Trophoblast cell (in vitro differentiated cells and primary cell): ENCODE measurements around the gene RNF7.

Source experiments
- DNase-seq, 2 donors: peaks; one replicate each; pipeline ENCODE4 v3.0.0-alpha.2; 2016
- H2AFZ ChIP-seq: 2 replicates; pipeline ENCODE4 v1.6.1; 2013; ENCODE audit warnings: low read length, moderate library complexity, mild to moderate bottlenecking; ENCODE audit not compliant: insufficient read depth, poor library complexity
- H2AK5ac ChIP-seq: 2 replicates; pipeline ENCODE4 v1.6.1; 2013; ENCODE audit warnings: mild to moderate bottlenecking, low read length
- H2BK120ac ChIP-seq: 2 replicates; pipeline ENCODE4 v1.6.1; 2013; ENCODE audit warnings: low read length, mild to moderate bottlenecking, moderate library complexity; ENCODE audit not compliant: insufficient read depth, poor library complexity
- H2BK12ac ChIP-seq: 2 replicates; pipeline ENCODE4 v1.6.1; 2013; ENCODE audit warnings: mild to moderate bottlenecking, low read length, moderate library complexity
- H2BK5ac ChIP-seq: 2 replicates; pipeline ENCODE4 v1.6.1; 2013; ENCODE audit warnings: low read length, low read depth, moderate library complexity, mild to moderate bottlenecking; ENCODE audit not compliant: poor library complexity
- H3K14ac ChIP-seq: 2 replicates; pipeline ENCODE4 v1.6.1; 2013; ENCODE audit warnings: mild to moderate bottlenecking, low read length
- H3K18ac ChIP-seq: 2 replicates; pipeline ENCODE4 v1.6.1; 2013; ENCODE audit warnings: mild to moderate bottlenecking, low read length
- H3K23ac ChIP-seq: 2 replicates; pipeline ENCODE4 v1.6.1; 2013; ENCODE audit warnings: low read length
- H3K27ac ChIP-seq: 2 replicates; pipeline ENCODE4 v1.5.1; 2013; ENCODE audit warnings: low read depth, mild to moderate bottlenecking, inconsistent platforms, low read length, moderate library complexity
- H3K27me3 ChIP-seq: 2 replicates; pipeline ENCODE4 v1.6.1; 2013; ENCODE audit warnings: inconsistent platforms, mild to moderate bottlenecking, low read length, moderate library complexity; ENCODE audit not compliant: insufficient read depth
- H3K36me3 ChIP-seq, 2 experiments: 1 replicate in 1 of 2; 2 replicates in 1 of 2; pipeline ENCODE4 v1.6.1; 2013; ENCODE audit warnings: low read length in 2 of 2, mild to moderate bottlenecking in 2 of 2, moderate library complexity in 1 of 2; ENCODE audit not compliant: insufficient read depth in 2 of 2, control insufficient read depth in 1 of 2
- H3K4ac ChIP-seq: 2 replicates; pipeline ENCODE4 v1.6.1; 2013; ENCODE audit warnings: low read depth, mild to moderate bottlenecking, low read length, moderate library complexity
- H3K4me1 ChIP-seq, 2 experiments: 1 replicate in 1 of 2; 2 replicates in 1 of 2; pipeline ENCODE4 v1.6.1; 2013; ENCODE audit warnings: low read length in 2 of 2, mild to moderate bottlenecking in 2 of 2, moderate library complexity in 1 of 2; ENCODE audit not compliant: insufficient read depth in 2 of 2, control insufficient read depth in 1 of 2
- H3K4me2 ChIP-seq: 2 replicates; pipeline ENCODE4 v1.6.1; 2013; ENCODE audit warnings: inconsistent platforms, mild to moderate bottlenecking, low read length, moderate library complexity
- H3K4me3 ChIP-seq: 2 replicates; pipeline ENCODE4 v1.5.1; 2013; ENCODE audit warnings: mild to moderate bottlenecking, low read depth, low read length, inconsistent platforms
- H3K79me1 ChIP-seq: one replicate; pipeline ENCODE4 v1.6.1; 2013; ENCODE audit warnings: low read length
- H3K79me2 ChIP-seq: 2 replicates; pipeline ENCODE4 v1.6.1; 2013; ENCODE audit warnings: low read length, mild to moderate bottlenecking; ENCODE audit not compliant: control insufficient read depth, insufficient read depth, poor library complexity
- H3K9ac ChIP-seq: 2 replicates; pipeline ENCODE4 v1.6.1; 2013; ENCODE audit warnings: mild to moderate bottlenecking, low read length
- H3K9me3 ChIP-seq: 2 replicates; pipeline ENCODE4 v1.6.1; 2013; ENCODE audit warnings: low read depth, mild to moderate bottlenecking, control low read depth, inconsistent platforms, low read length; ENCODE audit not compliant: insufficient read depth
- H4K12ac ChIP-seq: 2 replicates; pipeline ENCODE4 v1.6.1; 2013; ENCODE audit warnings: low read depth, mild to moderate bottlenecking, low read length, moderate library complexity
- H4K8ac ChIP-seq: 2 replicates; pipeline ENCODE4 v1.6.1; 2013; ENCODE audit warnings: low read depth, mild to moderate bottlenecking, low read length, moderate library complexity
- H4K91ac ChIP-seq: one replicate; pipeline ENCODE4 v1.6.1; 2013; ENCODE audit warnings: low read depth, mild to moderate bottlenecking, low read length, moderate library complexity
- WGBS: extraction: QIAGEN DNeasy Blood & Tissue Kit; methylation state at CpG from one replicate; pipeline ENCODE4 v1.1.7; 2013; ENCODE audit warnings: missing lambda C conversion rate; ENCODE audit not compliant: insufficient read length, insufficient coverage; ENCODE audit errors: extremely low coverage; 5-methylcytosine and 5-hydroxymethylcytosine counted together

RNF7 gene

DNA sequence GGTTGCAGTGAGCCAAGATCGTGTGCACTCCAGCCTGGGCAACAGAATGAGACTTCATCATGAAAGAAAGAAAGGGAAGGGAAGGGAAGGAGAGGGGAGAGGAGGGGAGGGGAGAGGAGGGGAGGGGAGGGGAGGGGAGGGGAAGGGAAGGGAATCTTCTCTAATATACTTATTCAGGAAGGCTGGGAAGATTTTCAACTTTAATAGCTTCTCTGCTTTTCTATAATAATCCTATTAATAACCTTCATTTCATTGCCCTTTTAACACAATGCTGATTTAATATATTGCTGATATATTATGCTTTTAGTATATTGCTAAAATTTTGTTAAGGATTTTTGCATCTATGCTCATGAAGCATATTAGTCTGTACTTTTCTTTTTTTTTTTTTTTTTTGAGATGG, 23.4 kb upstream of the RNF7 start:
- Histone ChIP-seq H3K4me2 (no peak overlapping the region), H3K9ac (no peak overlapping the region), H2BK5ac (no peak overlapping the region), H3K27me3 (no peaks in the 10 kb centered on the region), H2BK12ac (no peak overlapping the region), H3K27ac (no peak overlapping the region), H3K18ac (no peak overlapping the region), H3K4me3 (no peak overlapping the region), H4K12ac (no peak overlapping the region), H4K8ac (no peak overlapping the region), H3K79me1 (no peaks in the 10 kb centered on the region), H3K79me2 (no peaks in the 10 kb centered on the region), H4K91ac (no peak overlapping the region), H3K9me3 (no peaks in the 10 kb centered on the region), H2BK120ac (no peak overlapping the region), H3K14ac (no peak overlapping the region), H3K4ac (no peak overlapping the region), H3K36me3 (no peaks in the 10 kb centered on the region), H2AK5ac (no peak overlapping the region), H3K4me1 (peaks cover 0 to 3% of the 10 kb centered on the region in 2 experiments), H3K23ac (no peak overlapping the region), H2AFZ (no peak overlapping the region)
- DNase-seq = no peak
- WGBS = no CpG with 5 or more reads among the region's 1 CpG

DNA sequence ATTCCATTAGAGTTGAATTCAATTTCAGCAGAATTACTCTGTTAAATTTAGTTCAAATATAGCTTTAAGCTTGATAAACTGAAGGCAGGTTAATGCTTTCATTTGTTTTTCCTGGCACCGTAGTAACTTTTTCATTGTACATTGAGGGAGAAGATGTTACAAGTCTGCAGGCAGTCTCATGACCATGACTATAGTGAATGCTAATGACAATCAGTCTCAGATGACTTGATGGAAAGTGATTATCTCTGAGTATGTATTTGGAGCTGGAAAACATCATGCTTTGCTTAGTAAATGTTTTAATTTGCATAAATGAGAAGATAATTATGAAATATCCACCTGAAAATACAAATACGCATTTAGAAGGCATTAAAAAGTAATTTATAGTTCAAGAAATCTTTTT, 16.0 kb upstream of the RNF7 start:
- no peak overlapping the region for H2BK12ac ChIP-seq
- H3K4me1 ChIP-seq = no peaks in the 10 kb centered on the region
- no peak overlapping the region for H3K14ac ChIP-seq
- H4K12ac ChIP-seq = no peak overlapping the region
- no peaks in the 10 kb centered on the region for H3K79me2 ChIP-seq
- no peak overlapping the region for H2AK5ac ChIP-seq
- H3K4ac ChIP-seq = no peak overlapping the region
- H3K27me3 ChIP-seq = no peaks in the 10 kb centered on the region
- H3K4me3 ChIP-seq = no peak overlapping the region
- no peaks in the 10 kb centered on the region for H3K36me3 ChIP-seq
- no CpG with 5 or more reads among the region's 2 CpGs for WGBS
- H3K79me1 ChIP-seq = no peaks in the 10 kb centered on the region
- H3K9me3 ChIP-seq = no peaks in the 10 kb centered on the region
- no peak overlapping the region for H2BK120ac ChIP-seq
- no peak overlapping the region for H3K27ac ChIP-seq
- H4K91ac ChIP-seq = no peak overlapping the region
- no peak overlapping the region for H3K18ac ChIP-seq
- no peak overlapping the region for H3K23ac ChIP-seq
- no peak overlapping the region for H4K8ac ChIP-seq
- H3K9ac ChIP-seq = no peak overlapping the region
- no peak overlapping the region for H2AFZ ChIP-seq
- no peak overlapping the region for H3K4me2 ChIP-seq
- no peak for DNase-seq
- H2BK5ac ChIP-seq = no peak overlapping the region

DNA sequence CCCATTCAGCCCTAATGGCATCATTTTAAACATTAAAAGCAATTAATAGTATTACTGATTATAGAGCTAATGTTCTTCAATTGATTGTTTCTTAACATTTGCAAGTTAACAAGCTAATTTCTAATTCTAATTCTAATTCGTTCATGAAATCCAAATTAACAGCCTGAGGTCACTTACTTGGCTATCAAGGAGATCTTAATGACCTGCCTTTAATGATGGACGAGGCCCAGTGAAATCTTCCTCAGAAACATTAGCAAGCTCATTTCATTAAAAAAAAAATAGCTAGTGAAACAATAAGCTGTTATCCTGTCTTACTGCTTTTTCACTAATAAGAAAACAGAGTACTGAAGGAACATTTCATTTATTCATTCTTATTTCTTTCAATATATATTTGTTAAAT, 15.4 kb upstream of the RNF7 start:
- Histone ChIP-seq H3K4me2 (no peak overlapping the region), H2AFZ (no peak overlapping the region), H4K91ac (no peak overlapping the region), H3K18ac (no peak overlapping the region), H2AK5ac (no peak overlapping the region), H2BK120ac (no peak overlapping the region), H3K4me3 (no peak overlapping the region), H2BK5ac (no peak overlapping the region), H3K14ac (no peak overlapping the region), H4K8ac (no peak overlapping the region), H3K9me3 (no peaks in the 10 kb centered on the region), H3K23ac (no peak overlapping the region), H3K27me3 (no peaks in the 10 kb centered on the region), H3K79me2 (no peaks in the 10 kb centered on the region), H3K4me1 (no peaks in the 10 kb centered on the region), H3K9ac (no peak overlapping the region), H3K4ac (no peak overlapping the region), H3K79me1 (no peaks in the 10 kb centered on the region), H3K36me3 (no peaks in the 10 kb centered on the region), H2BK12ac (no peak overlapping the region), H3K27ac (no peak overlapping the region), H4K12ac (no peak overlapping the region)
- no CpG with 5 or more reads among the region's 2 CpGs for WGBS
- no peak for DNase-seq

DNA sequence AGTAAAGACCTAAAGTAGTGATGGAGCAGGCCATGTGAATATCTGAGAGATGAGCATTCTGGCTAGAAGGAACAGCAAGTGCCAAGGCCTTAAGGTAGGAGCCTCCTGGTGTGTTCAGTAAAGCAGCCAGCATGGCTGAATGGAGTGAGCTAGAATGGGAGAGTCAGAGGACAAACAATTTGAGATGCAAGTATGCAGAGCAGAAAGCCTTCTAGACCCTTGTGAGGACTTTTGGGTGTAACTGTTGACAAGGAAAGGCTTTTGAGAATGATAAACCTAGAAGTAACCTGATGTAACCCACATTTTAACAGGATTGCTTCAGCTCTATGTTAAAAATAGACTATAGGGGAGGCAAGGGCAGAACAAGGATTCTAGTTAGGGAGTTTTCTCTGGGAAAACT, 14.8 kb upstream of the RNF7 start:
- Histone ChIP-seq H3K27ac (no peak overlapping the region), H3K9me3 (no peaks in the 10 kb centered on the region), H3K79me1 (no peaks in the 10 kb centered on the region), H3K27me3 (no peaks in the 10 kb centered on the region), H3K14ac (no peak overlapping the region), H3K4me2 (no peak overlapping the region), H2AFZ (no peak overlapping the region), H4K91ac (no peak overlapping the region), H3K4ac (no peak overlapping the region), H3K9ac (no peak overlapping the region), H2AK5ac (no peak overlapping the region), H3K4me1 (no peaks in the 10 kb centered on the region), H4K12ac (no peak overlapping the region), H3K4me3 (no peak overlapping the region), H3K79me2 (no peaks in the 10 kb centered on the region), H3K23ac (no peak overlapping the region), H2BK120ac (no peak overlapping the region), H4K8ac (no peak overlapping the region), H3K36me3 (no peaks in the 10 kb centered on the region), H3K18ac (no peak overlapping the region), H2BK5ac (no peak overlapping the region), H2BK12ac (no peak overlapping the region)
- DNase-seq = no peak

DNA sequence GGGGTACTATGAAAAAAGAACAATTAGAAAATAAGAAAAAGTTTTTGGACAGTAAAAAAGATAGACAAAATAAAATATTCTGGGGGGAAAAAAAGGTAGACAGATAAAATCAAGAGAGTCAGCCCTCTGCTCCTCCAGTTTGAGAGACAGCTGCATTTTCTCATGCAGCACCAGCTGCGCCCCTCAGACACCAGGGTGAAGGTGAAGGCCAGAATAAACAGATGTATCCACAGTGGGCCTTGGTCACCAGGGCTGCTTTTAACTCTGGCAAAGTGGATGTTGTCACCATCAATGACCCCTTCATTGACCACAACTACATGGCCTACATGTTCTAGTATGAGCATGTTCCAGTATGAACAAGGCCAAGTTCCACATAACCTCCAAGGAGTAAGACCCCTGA, 13.9 kb upstream of the RNF7 start:
- no peaks in the 10 kb centered on the region for H3K79me2 ChIP-seq
- H2AK5ac ChIP-seq = no peak overlapping the region
- no peak overlapping the region for H4K91ac ChIP-seq
- H3K27ac ChIP-seq = no peak overlapping the region
- H3K4me3 ChIP-seq = no peak overlapping the region
- no peaks in the 10 kb centered on the region for H3K4me1 ChIP-seq
- no peak overlapping the region for H4K8ac ChIP-seq
- no peak overlapping the region for H3K14ac ChIP-seq
- no peak overlapping the region for H3K9ac ChIP-seq
- H2BK120ac ChIP-seq = no peak overlapping the region
- H3K36me3 ChIP-seq = no peaks in the 10 kb centered on the region
- no peak overlapping the region for H3K18ac ChIP-seq
- H3K79me1 ChIP-seq = no peaks in the 10 kb centered on the region
- H2BK5ac ChIP-seq = no peak overlapping the region
- no CpG with 5 or more reads among the region's 1 CpG for WGBS
- no peak for DNase-seq
- no peak overlapping the region for H3K4me2 ChIP-seq
- no peak overlapping the region for H3K23ac ChIP-seq
- no peak overlapping the region for H2AFZ ChIP-seq
- no peak overlapping the region for H4K12ac ChIP-seq
- no peak overlapping the region for H2BK12ac ChIP-seq
- no peaks in the 10 kb centered on the region for H3K27me3 ChIP-seq
- no peak overlapping the region for H3K4ac ChIP-seq
- no peaks in the 10 kb centered on the region for H3K9me3 ChIP-seq
